ENCODE results near the gene ACBD6.

Gene ACBD6

DNA sequence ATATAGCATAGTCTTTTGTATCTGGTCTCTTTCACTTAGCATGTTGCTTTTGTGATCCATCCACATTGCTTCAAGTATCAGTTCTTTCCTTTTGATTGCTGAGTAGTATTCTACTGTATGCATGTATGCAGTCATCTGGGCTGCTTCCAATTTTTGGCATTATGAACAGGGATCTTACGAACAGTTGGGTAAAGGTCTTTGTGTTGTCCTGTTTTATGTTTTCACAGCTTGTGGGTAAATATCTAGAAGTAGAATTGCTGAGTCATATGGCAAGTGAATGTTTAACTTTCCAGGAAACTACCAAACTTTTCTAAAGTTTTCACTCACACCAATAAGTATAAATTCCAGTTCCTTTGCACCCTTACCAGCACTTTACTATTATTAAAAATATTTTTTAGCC lies 211.4 kb downstream of the ACBD6 start:
- DNase-seq (ENCODE audit: low spot score) = no peak

DNA sequence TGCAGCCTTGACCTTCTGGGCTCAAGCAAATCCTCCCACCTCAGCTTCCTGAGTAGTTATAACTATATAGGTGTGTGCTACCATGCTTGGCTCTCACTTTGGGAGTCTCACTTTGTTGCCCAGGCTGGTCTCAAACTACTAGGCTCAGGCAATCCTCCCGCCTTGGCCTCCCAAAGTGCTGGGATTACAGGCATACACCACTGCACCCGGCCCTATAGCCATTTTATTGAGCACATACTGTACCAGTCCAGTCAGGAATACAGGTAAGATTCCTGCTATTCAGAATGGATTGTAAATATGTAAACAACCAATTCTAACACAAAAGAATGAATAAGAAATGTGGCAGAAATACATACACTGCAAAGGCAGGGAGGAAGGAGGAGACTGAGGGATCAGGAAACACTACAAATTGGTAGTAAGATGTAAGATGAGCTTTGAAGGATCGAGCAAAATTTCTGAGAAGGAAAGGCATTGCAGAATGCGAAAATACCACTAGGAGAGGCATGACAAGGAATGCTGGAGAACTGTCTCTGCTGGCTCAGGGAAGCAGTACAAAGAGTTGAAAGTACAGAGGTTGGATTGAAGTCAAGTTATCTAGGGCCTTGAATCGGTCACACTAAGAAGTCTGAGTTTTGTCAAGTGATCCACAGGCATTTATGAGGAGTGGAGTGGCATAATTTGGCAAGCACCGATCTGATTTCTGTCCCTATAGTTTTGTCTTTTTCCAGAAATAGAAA lies 211.9 kb downstream of the ACBD6 start:
- no peak for DNase-seq (ENCODE audit: low spot score)

DNA sequence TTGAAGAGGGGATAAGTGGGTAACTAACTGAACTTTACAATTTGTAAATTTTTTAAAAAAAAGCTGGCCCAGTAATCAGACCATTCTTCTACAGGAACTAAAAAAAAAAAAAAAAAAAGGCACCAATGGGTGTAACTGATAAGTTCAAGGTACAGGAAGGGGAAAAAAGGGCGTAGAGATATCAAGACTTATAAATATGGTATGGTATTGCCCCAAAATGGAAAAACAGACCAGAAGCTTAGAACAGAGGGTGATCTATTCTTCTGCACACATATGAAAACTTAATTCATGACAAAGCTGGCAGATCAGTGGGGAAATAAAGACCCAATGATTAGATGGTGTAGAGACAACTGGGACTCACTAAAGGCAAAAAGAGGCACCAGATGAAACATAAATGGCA lies 213.4 kb downstream of the ACBD6 start:
- DNase-seq (ENCODE audit: low spot score) = no peak

DNA sequence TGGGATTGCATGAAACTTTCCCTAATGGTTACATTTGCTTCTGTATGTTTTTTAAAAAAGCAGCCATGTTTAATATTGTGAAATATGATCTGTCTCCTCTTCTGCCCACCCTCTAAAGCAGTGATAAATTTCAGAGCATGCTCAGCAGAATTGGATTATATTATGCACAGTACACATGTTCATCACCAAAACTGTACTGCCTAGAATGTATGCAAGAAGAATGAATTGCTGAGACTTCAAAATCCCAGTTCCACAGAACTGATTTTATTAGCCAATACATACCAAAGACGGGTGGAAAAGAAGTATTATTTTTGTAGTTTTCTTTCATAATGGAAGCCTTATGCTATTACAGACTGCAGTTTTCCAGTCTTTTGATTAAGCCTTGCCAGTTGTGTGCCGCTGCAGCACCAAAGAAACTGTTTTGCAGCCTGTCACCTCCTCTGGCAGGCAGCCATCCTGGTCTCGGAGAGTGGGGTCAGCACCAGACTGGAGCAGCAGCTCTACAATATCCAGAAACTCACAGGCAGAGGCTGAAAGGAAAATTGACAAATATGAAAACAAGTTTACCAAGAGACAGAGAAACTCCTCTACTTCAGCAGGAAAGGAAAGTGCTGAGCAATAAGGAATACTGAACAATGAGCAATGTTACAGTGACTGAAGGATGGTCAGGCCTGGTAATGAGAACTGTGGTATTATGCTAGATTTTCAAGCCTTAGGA lies 214.2 kb downstream of the ACBD6 start:
- no peak for DNase-seq (ENCODE audit: low spot score)

DNA sequence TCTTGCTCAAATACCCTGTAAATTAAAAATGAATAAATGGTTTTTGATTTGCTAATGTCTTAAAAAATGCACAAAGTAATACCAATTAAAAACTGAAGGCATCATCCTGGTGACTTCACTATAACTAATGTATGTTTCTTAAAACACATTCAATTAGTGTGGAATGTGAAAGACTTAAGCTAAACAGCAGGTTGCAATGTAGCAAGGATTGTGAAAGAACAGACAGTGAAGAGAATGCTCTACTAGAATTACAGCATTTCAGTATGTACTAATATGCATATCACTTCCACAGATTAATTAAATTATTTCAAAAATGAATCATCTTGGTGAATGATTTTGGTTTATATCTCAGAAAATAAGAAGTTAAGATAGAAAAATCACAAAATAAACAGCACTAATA lies 216.0 kb downstream of the ACBD6 start:
- DNase-seq (ENCODE audit: low spot score) = no peak

DNA sequence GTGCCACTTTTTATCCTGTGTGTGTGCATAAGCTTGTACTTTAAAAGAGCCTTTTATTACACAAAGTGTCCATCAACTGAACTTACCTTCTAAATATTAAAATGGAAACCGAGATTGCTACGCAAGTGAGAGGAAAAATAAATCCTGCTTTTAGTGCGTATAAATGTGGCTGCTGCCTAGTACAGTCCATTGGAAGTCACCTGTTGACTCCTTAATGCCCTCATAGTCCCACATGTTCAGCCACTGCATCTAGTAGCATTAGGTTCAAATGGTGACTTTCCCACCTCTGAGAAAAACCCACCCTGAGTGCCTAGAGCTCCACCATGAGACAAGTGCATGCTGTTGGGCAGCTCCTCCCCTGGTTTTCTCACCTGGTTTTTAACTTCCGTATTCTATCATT lies 219.3 kb downstream of the ACBD6 start:
- no peak for DNase-seq (ENCODE audit: low spot score)

DNA sequence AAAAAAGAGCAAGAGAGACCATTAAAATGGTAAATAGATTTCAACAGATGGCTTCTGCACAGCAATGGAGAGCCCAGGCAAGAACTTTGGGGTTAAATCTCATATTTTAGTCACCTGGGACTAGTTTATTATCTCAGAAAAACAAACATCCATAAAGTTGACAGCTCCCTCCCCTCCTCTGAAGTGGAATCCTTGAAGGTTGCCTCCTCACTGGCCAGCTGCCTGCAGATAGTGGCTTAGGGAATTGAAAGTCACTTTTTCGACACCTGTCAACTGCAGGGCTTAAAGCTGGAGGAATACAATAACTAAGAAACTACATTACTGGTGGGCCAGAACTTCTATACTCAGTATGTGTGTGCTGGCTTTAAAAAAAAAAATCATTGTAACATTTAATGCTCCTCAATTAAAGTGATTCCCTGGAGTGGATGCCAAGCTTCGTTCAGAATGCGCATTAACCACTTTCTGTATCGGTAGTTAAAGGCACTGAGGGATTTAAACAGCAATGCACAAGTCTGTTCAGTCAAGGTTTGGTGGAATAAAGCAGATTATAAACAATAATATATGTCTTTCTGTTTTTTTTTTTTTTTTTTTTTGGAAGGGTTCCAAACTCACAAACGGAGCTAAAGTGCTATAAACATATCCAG lies 219.9 kb downstream of the ACBD6 start:
- no peak for DNase-seq (ENCODE audit: low spot score)

DNA sequence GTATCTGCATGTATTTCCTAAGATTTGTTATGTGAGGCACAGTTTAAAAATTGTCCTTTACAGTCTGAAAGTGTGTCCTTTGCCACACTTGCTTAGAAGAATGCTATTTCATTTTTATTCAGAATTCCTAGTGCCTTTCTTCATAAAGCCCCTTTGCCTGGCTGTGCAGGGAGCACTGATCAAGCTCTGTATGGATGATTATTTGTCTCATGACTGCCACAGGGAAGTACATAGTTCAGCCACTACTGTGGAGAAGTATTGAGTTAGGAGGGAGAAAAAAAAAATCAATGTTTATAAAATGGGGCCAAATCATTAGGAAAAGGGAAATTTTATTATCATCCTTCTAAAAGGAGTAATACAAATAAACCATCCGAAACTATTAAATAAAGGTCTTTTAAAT lies 220.9 kb downstream of the ACBD6 start:
- DNase-seq (ENCODE audit: low spot score) = no peak

DNA sequence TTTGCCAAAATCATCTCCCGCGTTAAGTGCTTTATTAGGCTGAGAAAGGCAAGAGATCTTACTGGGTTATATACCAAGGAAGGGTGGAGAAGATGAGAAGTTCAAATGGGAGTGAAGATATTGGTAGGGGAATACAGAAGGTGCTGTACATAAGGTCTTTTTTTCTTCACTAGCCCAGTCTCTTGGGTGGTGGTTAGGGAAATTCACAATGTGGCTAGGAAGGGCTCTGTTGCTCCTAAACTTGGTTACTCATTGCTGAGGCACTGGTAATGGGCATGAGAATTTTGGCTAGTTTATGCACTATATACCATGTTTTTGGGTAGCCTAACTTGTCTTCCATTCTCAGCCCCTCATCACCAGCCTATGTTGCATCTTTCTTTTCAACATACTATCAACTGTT lies 221.8 kb downstream of the ACBD6 start:
- no peak for DNase-seq (ENCODE audit: low spot score)

DNA sequence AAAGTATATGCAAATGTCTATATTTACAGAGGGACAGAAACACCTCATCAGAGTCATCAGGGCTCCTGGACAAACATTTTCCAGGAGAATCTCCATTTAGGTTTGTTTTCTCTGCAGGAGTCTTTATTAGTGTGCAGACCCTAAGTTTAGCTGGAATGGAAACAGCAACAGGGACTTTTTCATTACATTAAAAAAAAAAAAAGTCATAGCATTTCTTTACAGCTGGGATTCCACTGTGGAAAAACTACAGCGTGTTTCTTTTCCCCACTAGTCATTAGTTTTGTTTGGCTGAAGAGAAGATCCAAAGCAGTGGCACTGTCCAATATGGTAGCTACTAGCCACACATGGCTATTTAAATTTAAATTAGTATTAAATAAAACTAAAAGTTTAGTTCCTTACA lies 222.7 kb downstream of the ACBD6 start:
- no peak for DNase-seq (ENCODE audit: low spot score)

DNA sequence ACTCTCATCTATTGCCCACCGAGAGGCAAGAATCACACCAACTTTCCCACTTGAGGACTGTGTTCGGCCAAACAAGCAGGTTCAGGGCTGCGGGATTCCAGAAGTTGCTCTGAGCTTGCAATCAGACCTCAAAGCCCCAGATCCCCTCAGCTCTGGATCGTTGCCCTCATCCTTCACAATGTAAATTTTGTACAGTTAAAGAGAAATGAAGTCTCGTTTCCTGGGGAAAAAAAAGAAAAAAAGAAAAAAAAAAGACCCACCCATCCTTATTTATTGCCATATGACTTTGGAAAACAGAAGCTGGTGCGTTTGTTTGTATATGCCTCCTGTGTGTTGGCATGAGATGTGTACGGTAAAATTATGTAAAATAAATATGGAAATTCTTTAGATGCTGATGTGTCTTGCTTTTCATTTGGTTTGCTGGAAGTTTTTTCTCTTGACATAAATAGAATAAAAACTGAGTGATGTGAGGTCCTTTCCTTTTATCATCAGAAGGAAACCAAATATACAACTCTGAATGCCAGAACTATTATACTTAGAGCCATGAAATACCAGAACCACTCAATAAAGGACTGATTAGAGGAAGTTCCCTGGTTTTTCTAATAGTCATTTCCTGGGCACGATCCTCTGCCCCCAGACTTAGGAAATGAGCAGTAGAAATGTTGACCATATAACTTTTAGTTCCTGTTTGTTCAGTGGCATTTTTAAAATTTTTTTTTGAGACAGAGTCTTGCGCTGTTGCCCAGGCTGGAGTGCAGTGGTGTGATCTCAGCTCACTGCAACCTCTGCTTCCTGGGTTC lies 223.6 kb downstream of the ACBD6 start:
- DNase-seq (ENCODE audit: low spot score) = no peak

DNA sequence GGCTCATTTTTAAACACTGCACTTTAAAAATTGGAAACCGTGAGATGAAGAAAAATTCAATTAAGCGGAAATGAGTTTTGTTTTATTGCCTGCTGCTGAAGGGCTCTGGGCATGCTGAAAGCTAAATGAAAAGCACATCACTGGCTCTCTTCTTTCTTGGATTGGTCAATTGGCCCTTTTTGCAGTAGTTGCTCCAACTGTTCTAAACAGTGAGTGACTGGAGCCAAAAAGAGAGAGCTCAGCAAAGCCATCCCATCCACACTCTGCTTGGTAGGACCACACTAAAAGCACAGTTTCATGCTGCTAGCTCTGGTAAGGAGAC lies 224.2 kb downstream of the ACBD6 start:
- no peak for DNase-seq (ENCODE audit: low spot score)

DNA sequence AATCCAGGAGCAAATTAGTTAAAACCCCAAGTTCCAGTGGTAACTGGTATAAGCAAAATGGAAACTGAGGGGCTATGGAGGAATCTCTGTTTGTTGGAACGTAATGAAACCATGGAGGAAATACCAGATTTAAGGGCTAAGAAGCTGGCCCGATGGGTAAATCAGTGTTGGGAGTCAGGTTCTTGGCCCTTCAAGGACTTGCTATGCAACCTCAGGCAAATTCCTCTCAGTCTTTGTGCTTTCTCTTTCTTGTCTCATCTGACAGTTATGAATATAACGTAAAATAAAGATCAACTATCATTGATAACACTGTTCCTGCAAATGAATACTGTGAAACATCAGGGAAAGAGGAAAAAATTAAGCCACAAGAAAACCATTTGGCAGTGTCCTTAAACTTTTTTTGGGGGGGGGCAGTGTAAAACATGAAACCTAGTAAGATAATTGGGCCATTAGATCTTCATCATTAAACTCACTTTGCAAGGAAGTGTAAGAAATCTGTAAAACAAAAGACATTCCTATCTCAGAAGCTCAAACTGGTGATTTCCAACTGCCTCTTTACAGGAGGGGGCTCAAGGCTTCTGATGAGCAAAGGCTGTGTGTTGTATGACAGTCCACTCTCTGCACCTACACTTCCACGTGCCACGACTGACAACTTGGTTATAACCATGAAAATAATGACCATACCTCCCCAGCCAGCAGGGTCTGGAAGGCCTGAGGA lies 224.7 kb downstream of the ACBD6 start:
- no peak for DNase-seq (ENCODE audit: low spot score)

DNA sequence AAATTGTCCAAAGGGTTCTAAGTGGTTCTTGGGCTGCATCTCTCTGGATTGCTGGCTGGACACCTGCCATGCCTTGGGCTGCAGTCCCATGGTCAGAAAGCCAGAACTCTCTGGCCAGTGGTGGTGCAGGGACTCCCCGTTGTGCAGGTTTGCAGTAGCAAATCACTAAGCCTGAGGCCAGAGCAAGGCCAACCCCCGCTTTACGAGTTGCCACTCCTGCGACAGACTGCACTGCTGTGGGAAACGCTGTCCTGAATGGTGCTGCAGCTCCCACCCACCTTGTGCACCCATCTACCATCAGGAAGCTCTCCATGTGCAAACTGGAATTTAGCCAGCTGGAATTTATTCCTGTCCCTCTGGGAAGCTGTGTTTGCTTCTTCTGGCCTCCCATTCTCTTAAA lies 226.7 kb downstream of the ACBD6 start:
- no peak for DNase-seq (ENCODE audit: low spot score)

DNA sequence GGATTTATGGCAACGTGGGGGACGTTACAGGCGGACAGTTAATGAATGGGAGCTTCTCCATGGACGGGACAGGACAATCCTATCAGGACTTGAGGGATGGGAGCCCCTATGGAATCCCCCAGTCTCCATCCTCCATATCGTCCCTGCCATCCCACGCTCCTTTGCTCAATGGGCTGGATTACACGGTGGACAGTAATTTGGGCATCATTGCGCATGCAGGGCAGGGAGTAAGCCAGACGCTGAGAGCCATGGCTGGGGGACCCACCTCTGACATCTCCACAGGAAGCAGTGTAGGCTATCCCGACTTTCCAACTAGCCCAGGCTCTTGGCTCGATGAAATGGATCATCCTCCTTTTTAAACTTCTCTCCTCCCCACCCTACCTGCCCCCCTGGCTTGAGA lies 228.2 kb downstream of the ACBD6 start:
- DNase-seq (ENCODE audit: low spot score) = no peak

DNA sequence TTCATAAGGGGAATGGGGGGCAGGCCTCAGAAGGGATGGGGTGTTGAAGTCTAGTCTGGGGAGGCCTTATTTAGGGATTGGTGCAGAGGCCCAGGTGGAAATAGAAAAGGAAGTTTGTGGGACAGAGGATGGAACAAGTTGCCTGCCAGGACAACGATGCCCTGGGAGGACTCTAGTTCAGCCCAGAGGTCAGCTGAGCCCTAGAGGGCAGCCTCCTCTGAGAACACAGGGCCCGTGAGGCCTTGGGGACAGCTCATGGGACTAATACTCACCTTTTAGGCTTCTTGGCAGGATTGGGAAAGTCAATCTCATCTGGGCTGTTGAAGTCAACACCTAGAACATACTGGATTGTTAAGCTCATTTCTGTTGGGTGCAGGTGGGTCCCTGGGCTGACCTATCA lies 229.3 kb downstream of the ACBD6 start:
- no peak for DNase-seq (ENCODE audit: low spot score)

DNA sequence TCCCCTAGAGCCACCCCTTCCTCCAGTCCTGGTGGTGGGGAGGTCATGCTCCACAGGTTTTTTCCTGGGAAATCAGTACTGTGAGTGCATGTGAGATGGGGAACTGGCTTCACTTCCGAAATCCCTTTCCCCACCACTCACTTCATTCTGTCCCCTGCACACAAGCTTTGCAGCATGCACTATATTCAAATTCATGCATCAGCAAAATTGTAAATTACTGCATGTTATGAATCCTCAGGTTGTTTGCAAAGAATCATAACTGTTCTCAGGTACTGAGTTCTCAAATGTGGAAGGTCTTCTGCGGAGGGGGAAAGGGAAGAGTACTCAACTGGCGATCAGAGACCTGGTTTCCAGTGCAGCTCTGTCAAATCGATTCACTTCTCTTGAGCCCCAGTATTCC lies 230.0 kb downstream of the ACBD6 start:
- DNase-seq (ENCODE audit: low spot score) = no peak

DNA sequence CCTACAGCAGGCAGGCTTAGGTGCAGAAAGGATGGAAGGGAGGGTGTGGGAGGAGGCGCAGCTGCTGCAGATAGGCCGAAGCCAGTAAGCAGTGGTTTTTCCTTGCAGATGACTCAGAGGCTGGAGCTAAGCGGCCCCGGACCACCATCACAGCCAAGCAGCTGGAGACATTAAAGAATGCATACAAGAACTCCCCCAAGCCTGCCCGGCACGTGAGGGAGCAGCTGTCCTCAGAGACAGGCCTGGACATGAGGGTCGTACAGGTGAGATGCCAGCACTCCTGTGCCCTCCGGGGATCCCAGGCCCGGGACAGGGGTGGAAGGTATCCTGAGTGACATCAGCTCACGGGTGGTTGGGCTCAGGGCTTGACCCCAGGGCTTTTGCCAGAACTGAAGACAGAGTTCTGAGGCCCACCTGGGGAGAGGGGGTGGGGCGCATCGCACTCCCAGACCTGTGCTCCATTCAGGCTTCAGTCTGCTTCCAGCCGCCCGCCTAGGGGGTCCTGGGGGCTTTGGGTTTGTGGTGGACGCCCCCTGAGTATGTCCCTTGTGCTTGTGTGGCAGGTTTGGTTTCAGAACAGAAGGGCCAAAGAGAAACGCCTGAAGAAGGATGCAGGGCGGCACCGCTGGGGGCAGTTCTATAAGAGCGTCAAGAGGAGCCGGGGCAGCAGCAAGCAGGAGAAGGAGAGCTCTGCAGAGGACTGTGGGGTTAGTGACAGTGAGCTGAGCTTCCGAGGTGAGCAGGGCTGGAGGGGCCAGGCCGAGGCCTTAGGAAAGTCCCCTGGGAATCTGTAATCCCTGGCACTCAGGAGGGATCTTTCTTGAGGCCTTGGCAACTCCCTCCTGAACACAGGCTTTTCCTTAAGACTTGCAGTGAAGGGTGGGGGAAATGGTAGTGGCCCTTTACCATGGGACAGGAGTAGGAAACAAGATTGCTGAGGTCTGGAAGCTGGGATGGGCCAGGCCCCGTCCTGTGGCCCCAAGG lies 230.8 kb downstream of the ACBD6 start:
- DNase-seq (ENCODE audit: low spot score) = no peak

DNA sequence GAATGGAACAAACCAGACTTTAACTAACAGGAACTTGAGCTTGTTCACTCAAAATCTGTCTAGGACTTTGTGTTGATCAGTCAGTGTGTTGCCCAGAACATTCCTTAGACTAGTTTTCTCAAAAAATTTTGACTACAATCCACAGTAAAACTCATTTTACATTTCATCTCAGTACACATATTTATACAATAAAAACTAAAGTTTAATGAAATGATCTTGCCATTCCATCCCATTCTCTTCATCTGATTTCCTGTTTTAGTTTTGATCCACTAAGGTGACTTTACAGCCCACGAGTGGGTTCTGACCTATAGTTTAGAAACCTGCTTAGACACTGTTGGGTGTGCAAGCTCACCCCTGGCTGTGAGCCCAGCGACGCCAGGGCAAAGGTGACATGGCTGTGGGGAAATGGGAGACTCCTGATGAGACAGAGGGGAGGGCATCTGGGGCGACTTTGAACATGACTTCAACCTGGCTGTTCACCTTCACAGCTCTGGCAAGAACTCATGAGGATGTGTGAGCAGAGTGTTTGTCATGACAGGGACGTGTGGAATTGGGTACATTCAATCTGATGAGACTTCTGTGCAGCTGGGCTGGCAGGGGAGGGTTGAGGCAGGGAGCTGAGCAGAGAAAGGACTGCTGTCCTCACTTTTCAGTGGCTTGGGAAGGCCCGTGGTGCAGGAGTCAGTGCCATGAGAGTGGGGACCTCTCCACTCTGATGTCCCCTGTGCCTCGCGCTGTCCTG lies 231.7 kb downstream of the ACBD6 start:
- no peak for DNase-seq (ENCODE audit: low spot score)

All from SW480 (cell line).